ENCODE data around the gene AFF2.
A peak's percentile ranks its signal among the peaks of the same experiment; 100 is the strongest.

The AFF2 gene

DNA sequence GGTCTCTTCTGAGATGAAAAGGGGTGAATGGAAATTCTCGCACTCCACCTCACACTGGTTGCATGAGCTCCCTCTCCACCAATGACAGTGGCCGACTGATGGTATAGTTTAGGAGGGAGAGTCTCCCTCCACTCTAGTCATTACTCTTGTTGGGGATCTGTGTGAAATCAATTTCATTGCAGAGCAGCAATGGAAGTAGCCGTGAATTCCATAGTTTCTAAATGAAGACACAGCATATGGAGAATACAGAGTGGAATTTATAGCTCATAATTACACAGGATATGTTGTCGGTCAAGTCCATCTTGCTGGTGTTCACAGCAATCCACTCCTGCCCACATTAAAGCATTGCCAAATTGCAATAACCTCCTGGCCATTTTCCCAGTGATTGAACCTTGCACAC lies 426.0 kb downstream of the AFF2 start:
- no peak for DNase-seq (ENCODE audit: low spot score)

GRCh38 chrX:148928811-148929210 lies 428.4 kb downstream of the AFF2 start:
- DNase-seq (ENCODE audit: low spot score), result no peak

DNA sequence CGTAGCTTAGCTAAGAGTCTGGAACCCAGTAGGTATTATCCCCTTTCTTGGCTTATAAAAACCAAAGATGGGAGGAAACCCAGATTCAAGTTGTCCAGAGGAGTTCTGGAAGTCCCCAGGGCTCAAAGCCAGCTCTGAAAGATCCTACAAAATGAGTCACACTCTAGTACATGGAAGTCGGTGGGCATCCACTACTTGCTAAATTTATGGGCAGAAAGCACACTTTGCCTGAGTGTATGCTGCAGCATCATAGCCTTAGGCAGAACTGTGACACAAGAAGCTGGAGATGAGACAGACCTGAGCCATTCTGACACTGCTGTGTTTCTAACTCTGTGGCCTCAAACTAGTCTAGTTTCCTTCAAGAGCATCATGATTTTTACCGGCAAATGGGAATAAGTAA lies 429.3 kb downstream of the AFF2 start:
- DNase-seq (ENCODE audit: low spot score), result no peak

DNA sequence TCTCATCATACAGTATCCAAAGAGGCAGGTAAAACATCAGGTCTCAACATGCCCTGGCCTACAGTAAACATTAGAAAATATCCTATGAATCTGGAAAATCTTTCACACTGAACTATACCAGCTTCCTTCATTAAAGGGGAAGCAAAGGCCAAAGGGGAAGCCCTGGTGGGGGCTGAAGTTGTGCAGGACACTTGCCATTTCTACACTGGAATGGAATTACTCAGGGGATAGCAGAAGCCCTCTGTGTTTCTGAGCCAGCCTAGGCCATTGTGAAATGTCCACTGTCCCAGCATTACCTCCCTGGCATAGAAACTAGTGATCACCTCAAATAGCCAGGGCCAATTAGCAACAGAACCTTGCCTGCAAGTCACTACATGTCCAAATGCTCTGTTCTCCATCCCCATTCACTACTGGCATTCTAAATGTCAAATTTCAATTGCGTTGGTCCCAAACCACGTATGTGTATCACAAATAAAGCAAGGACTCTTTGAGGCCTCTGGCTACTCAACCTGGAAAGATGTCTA lies 429.9 kb downstream of the AFF2 start:
- DNase-seq (ENCODE audit: low spot score), result no peak

GRCh38 chrX:148933881-148934280 lies 433.5 kb downstream of the AFF2 start:
- DNase-seq (ENCODE audit: low spot score), result no peak

- DNase-seq (ENCODE audit: low spot score), result no peak
These were observed 437.9 kb downstream of the AFF2 start for GRCh38 chrX:148938348-148938747.

- DNase-seq (ENCODE audit: low spot score), result no peak
These were observed 440.1 kb downstream of the AFF2 start for GRCh38 chrX:148940411-148940996.

GRCh38 chrX:148942754-148943153 lies 442.3 kb downstream of the AFF2 start:
- no peak for DNase-seq (ENCODE audit: low spot score)

DNA sequence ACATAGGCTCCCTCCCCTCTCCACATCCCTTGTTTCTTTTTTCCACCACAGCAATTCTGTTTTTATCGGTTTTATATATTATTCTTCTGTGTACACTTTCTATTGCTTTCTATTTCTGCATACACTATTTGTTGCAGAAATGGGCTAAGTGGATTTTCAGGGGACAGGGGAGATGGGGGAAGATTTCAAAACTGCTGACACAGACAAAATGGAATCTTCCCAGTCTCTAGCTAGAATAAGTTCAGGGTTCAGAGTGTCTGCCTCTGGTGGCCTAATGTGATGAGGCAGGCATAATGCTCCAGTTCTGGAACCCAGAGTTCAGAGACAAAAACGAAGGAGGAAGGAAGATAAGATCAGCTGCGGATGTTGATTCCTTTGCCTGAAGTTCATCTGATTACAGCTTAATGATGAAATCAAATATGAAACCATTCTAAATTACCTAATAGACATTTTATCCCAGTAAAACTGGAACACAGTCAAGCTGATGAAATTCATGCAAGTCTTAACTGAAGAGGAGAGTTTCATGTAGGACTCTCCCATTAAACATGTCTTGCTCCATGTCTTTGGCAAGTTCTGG lies 447.1 kb downstream of the AFF2 start:
- DNase-seq (ENCODE audit: low spot score), result no peak

DNA sequence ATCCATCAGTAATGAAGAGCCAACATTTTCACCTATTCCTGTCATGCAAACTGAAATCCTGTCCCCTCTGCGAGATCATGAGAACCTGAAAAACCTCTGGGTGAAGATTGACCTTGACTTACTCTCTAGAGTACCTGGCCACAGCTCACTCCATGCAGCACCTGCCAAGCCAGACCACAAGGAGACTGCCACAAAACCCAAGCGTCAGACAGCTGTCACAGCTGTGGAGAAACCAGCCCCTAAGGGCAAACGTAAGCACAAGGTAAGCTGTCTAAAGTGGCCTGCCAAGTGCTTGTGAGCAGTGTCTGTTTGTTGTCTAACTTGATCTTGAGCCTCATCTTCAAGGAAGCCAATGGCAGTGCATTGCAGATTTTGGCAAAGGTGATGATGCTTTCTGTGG lies 455.9 kb downstream of the AFF2 start:
- no peak for DNase-seq (ENCODE audit: low spot score)

GRCh38 chrX:148958901-148959300 lies 458.5 kb downstream of the AFF2 start:
- DNase-seq (ENCODE audit: low spot score), result no peak

- DNase-seq (ENCODE audit: low spot score), result no peak
These were observed 459.6 kb downstream of the AFF2 start for GRCh38 chrX:148960060-148960459.

GRCh38 chrX:148961985-148962384 lies 461.6 kb downstream of the AFF2 start:
- no peak for DNase-seq (ENCODE audit: low spot score)

DNA sequence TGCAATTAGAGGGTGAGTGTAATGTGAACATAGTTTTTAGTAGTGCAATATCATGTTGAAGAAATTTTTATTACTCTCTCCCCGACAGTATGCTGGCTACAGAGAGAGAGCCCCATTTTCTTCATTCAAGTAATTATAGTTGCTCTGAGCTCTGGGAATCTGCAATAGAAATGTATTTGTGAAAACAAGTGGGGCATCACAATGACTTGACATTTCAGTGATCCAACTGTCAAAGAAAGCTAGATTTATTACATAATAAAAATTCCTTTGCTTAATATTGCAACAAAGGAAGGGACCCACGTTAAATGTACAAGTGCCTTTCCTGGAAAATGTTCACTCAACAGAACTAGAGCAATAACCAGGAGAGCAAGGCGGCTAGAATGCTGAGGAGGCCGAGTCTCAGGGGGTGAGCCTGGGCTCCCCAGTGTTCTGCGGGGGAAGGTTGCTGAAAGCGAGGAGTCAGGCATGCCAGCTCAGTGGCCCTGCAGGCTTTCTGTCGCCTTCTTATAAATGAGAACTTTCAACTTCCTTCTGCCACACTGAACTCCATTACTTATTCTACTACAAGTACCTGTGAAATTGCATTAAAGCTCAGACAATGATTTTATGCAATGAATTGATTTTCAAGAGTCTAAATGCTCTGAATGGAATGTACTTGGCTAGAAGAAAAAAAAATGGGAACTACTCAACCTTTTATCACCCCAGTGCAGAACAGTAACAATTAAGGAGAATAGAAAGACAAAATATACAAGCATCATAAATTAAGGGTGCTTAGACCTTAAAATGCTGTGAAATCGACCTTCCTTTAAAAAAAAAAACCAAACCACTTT lies 476.4 kb downstream of the AFF2 start:
- no peak for DNase-seq (ENCODE audit: low spot score)

DNA sequence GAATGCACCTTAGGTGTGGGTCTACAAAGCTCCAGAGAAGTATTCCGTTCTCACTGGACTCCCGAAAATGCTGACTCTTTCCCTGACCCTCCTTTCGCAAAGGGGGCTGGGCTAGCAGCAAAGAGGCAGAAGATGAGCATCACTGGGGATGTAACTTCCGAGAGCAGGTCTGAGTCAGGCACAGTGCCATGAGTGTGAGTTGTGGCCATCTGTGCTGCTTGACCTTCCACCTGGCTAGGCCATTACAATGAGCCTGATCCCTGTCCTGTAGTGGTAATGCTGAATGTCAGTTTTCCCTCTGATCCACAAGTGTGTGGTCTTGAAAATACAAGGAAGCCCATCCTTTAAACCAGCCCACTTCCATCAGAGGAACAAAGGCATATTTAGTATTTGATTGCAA lies 479.4 kb downstream of the AFF2 start:
- DNase-seq (ENCODE audit: low spot score), result no peak

DNA sequence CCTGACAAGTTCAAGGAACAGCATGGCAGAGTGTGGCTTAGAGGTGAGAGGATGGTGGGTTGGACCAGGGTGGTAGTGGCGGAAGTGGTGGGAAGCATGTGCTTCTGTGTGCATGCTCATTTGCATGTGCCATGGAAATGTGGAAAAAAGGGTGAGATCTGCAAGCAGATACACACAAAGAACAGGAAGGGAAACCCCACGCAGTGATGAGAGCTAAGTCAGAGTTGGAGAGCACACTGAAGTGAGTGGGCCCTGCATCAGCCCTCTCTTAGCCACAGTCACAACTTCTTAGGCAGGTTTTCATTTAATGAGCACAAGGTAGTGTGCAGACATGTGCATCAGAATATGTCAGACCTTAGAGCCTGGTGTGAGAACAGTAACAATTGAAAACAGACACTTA lies 483.8 kb downstream of the AFF2 start:
- no peak for DNase-seq (ENCODE audit: low spot score)

DNA sequence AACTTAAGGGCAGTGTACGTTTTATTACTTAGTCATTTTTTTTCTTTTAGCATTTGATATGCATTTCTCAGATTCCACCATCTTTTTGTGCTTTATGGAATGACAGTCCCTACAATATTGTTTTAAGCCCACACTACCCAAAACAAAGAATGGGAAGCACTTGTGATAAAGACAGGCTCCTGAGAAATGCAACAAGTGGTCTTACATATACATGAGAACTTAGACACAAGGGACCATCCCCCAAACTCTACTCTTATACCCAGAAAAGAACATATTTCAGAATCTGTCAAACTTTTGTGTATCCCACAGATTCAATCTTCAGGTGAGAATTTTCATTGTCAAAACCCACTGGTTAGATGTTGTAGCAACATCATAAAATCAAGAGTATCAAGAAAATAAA lies 491.1 kb downstream of the AFF2 start:
- no peak for DNase-seq (ENCODE audit: low spot score)

- DNase-seq (ENCODE audit: low spot score), result no peak
These were observed 495.2 kb downstream of the AFF2 start for GRCh38 chrX:148995661-148996060.

DNA sequence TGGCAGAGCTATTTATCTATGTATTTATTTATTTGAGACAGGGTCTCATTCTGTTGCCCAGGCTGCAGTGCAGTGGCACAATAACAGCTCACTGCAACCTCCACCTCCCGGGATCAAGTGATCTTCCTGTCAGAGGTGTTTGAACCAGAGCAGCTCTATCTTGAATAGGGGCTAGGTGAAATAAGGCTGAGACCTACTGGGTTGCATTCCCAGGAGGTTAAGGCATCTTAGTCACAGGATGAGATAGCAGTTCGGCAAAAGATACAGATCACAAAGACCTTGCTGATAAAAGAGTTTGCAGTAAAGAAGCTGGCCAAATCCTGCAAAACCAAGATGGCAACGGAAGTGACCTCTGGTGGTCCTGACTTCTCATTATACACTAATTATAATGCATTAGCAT lies 501.9 kb downstream of the AFF2 start:
- DNase-seq (ENCODE audit: low spot score), result no peak

DNA sequence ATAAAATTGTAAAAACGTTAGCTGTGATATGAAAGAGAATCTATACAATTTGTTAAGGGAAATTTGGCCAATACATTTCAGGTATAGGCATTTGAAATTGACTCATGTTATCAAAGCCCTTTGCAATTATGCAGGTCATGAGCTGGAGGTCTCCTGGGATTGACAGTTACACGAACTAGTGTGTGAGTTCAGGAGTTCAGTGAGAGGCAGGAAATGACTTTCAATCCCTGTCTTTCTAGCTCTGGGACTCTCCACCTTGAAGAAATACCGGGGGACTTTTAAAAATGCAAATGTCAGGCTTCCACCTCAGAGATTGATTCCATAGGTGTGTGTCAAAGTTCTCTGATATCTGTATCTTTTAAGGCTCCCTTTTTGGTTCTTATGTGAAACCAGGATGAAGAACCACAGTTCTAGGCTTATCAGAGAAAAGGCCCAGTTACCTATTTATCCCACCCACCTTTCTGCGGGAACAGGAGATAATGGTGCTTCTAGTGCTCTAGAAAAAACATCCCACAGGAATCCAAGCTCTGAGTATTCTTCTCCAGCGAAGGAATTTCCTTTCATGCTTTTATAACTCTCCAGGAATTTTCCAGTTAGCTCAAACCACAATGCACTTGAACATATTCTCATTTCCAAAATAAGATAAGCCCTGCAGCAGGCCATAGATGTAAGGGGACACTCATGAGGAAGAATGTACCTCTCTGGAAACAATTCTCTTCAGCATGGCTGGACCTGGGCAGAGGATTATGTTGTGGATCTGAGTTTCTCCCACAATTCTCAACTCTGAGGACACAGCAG lies 503.6 kb downstream of the AFF2 start:
- DNase-seq (ENCODE audit: low spot score), result no peak

- peak; percentile 13 for DNase-seq (ENCODE audit: low spot score)
These were observed 504.5 kb downstream of the AFF2 start for GRCh38 chrX:149004936-149005335.

DNA sequence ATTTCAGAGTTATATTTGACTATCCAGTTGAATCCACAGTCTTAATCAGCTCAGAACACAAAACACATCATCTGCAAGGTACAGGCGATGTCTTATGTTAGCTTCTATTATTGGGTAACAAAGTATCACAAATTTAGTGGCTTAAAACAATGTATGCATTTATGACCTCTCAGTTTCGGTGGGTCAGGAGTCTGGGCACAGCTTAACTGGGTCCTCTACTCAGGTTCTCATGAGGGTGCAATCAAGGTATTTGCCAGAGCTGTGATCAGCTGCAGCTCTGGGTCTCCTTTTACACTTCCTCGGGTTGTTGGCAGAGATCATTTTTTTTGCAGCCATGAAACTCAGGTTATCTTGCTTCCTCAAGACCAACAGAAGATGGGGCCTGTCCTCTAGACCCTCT lies 505.8 kb downstream of the AFF2 start:
- no peak for DNase-seq (ENCODE audit: low spot score)

GRCh38 chrX:149007423-149007822 lies 507.0 kb downstream of the AFF2 start:
- DNase-seq (ENCODE audit: low spot score), result no peak
